Mucosa of stomach (tissue), 1 donor: ENCODE results near the gene EIF5.
"Not testable (repeated sequence)": the region's sequence is repeated elsewhere in the genome, so short reads cannot be mapped to it uniquely, and the experiment has no call there.

ENCODE experiments used
- H3K27me3 ChIP-seq: one replicate; pipeline ENCODE4 v1.7.0; 2013; ENCODE audit warnings: mild to moderate bottlenecking, low read length; ENCODE audit not compliant: control insufficient read depth, insufficient read depth
- H3K36me3 ChIP-seq: one replicate; pipeline ENCODE4 v1.7.0; 2013; ENCODE audit warnings: low read length; ENCODE audit not compliant: control insufficient read depth, insufficient read depth
- H3K4me1 ChIP-seq: one replicate; pipeline ENCODE4 v1.7.0; 2013; ENCODE audit warnings: mild to moderate bottlenecking, low read length; ENCODE audit not compliant: control insufficient read depth, insufficient read depth
- H3K4me3 ChIP-seq: one replicate; pipeline ENCODE4 v1.7.0; 2013; ENCODE audit warnings: low read length
- H3K9ac ChIP-seq: one replicate; pipeline ENCODE4 v1.7.0; 2013; ENCODE audit warnings: mild to moderate bottlenecking, low read length, moderate library complexity
- H3K9me3 ChIP-seq: one replicate; pipeline ENCODE4 v1.7.0; 2013; ENCODE audit warnings: mild to moderate bottlenecking, low read length, moderate library complexity; ENCODE audit not compliant: control insufficient read depth
- donor health status: Pancreatic carcinoma.

EIF5 gene

DNA sequence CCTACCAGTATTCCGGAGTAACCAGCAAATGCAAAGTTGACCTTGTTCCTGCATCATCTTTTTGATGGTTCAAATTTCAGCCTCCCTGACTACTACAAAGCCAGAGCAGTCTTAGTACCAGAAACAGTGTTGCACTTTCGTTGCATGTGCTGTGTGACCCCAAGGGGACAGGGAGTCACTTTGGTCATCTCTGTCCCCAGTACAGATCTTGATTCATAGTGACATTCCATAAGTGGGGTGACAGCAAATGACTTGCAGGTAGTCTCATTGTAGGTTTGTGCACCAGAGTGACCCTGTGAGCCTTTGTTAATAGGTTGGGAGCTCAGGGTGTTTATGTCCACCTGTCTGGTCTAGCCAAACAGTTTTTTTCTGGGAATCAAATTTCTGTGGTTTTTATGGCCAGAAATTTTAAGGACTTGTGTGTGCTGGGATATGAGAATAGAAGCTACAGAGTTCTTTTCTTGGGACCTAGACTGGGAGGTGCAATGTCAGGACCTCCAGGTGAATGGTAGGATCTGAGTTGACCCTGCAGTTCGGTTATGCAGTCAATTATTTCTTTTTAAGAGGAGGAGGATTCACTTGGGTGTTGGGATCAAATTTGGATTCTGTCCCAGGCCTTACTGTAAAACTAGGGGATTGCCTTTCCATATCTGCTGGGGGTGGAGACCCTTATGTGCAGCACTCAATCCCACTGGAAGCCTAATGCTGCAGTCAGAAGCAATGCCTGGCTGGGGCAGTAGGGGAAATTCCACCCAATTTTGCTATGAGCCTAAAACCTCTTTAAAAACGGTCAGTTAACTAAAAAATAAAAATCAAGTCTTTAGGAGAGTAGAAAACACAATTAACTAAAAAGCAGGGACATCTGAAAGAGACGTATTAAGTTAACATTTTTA lies 10.1 kb downstream of the EIF5 start:
- H3K9me3 ChIP-seq = no peaks in the 10 kb centered on the region
- no peak overlapping the region for H3K4me3 ChIP-seq
- no peaks in the 10 kb centered on the region for H3K27me3 ChIP-seq
- H3K4me1 ChIP-seq = no peaks in the 10 kb centered on the region
- no peak overlapping the region for H3K9ac ChIP-seq
- H3K36me3 ChIP-seq = peaks cover 32% of the 10 kb centered on the region

- Histone ChIP-seq H3K36me3 (peaks cover 15% of the 10 kb centered on the region), H3K9ac (no peak overlapping the region), H3K9me3 (no peaks in the 10 kb centered on the region), H3K4me3 (no peak overlapping the region), H3K27me3 (no peaks in the 10 kb centered on the region), H3K4me1 (no peaks in the 10 kb centered on the region)
Measured at GRCh38 chr14:103346286-103346685, 12.2 kb downstream of the EIF5 start.

- Histone ChIP-seq H3K4me3 (no peak overlapping the region), H3K4me1 (no peaks in the 10 kb centered on the region), H3K9ac (no peak overlapping the region), H3K27me3 (no peaks in the 10 kb centered on the region), H3K9me3 (no peaks in the 10 kb centered on the region), H3K36me3 (peaks cover 12% of the 10 kb centered on the region)
Measured at GRCh38 chr14:103347091-103347815, 13.2 kb downstream of the EIF5 start.

GRCh38 chr14:103348154-103348553 lies 14.1 kb downstream of the EIF5 start:
- Histone ChIP-seq H3K4me3 (no peak overlapping the region), H3K27me3 (no peaks in the 10 kb centered on the region), H3K36me3 (peaks cover 8% of the 10 kb centered on the region), H3K9me3 (no peaks in the 10 kb centered on the region), H3K9ac (no peak overlapping the region), H3K4me1 (no peaks in the 10 kb centered on the region)

GRCh38 chr14:103349982-103350381 lies 15.9 kb downstream of the EIF5 start:
- Histone ChIP-seq H3K9me3 (no peaks in the 10 kb centered on the region), H3K4me1 (no peaks in the 10 kb centered on the region), H3K9ac (no peak overlapping the region), H3K36me3 (no peaks in the 10 kb centered on the region), H3K27me3 (no peaks in the 10 kb centered on the region), H3K4me3 (no peak overlapping the region)

DNA sequence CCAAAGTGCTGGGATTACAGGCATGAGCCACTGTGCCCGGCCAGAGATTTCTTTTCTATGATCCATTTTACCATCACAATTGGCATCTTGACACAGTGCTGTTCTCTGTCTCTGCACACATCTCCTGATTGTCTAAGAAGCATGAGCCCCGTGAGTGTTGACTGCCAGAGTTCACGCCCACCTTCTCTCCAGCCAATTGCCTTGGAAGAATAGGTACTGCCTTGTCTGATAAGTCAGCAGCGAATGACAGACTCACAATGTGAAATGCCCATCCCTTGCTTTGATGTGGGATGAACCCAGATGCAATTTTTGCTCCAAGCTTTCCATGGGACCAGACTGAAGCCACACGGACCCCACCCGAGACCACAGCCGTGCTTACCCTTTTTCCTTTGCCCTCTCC lies 19.3 kb downstream of the EIF5 start:
- H3K4me1 ChIP-seq = peaks cover 6% of the 10 kb centered on the region
- H3K4me3 ChIP-seq = no peak overlapping the region
- H3K9ac ChIP-seq = no peak overlapping the region
- H3K27me3 ChIP-seq = no peaks in the 10 kb centered on the region
- no peaks in the 10 kb centered on the region for H3K36me3 ChIP-seq
- H3K9me3 ChIP-seq = no peaks in the 10 kb centered on the region

DNA sequence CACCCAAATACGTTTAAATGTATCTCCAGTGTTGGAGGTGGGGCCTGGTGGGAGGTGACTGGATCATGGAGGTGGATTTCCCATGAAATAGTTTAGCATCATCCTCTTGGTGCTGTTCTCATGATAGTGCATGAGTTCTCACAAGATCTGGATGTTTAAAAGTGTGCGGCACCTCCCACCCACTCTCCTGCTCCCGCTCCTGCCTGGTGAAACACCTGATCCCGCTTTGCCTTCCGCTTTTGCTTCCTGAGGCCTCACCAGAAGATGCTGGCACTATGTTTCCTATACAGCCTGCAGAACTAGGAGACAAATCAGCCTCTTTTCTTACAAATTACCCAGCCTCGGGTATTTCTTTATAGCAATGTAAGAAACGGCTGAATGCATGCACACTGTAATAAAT lies 20.1 kb downstream of the EIF5 start:
- no peaks in the 10 kb centered on the region for H3K36me3 ChIP-seq
- no peaks in the 10 kb centered on the region for H3K9me3 ChIP-seq
- peaks cover 6% of the 10 kb centered on the region for H3K4me1 ChIP-seq
- no peaks in the 10 kb centered on the region for H3K27me3 ChIP-seq
- H3K9ac ChIP-seq = no peak overlapping the region
- H3K4me3 ChIP-seq = no peak overlapping the region

GRCh38 chr14:103356024-103356682 lies 22.1 kb downstream of the EIF5 start:
- no peaks in the 10 kb centered on the region for H3K9me3 ChIP-seq
- no peaks in the 10 kb centered on the region for H3K36me3 ChIP-seq
- H3K4me1 ChIP-seq = peaks cover 6% of the 10 kb centered on the region
- no peak overlapping the region for H3K9ac ChIP-seq
- H3K27me3 ChIP-seq = no peaks in the 10 kb centered on the region
- no peak overlapping the region for H3K4me3 ChIP-seq

DNA sequence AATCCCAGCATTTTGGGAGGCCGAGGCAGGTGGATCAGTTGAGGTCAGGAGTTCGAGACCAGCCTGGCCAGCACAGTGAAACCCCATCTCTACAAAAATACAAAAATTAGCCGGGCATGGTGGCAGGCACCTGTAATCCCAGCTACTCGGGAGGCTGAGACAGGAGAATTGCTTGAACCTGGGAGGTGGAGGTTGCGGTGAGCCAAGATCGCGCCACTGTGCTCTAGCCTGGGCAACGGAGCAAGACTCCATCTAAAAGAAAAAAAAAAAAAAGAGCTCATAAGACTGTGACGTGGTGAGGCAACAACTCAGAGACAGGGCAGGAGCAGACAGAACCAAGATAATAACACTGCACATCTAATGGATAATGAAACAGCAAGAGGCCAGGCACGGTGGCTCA lies 23.5 kb downstream of the EIF5 start:
- H3K36me3 ChIP-seq, H3K4me3 ChIP-seq, H3K9me3 ChIP-seq, H3K9ac ChIP-seq, H3K4me1 ChIP-seq, H3K27me3 ChIP-seq: not testable (repeated sequence)

- Histone ChIP-seq H3K36me3 (no peaks in the 10 kb centered on the region), H3K4me1 (peaks cover 5% of the 10 kb centered on the region), H3K9me3 (peaks cover 6% of the 10 kb centered on the region), H3K27me3 (no peaks in the 10 kb centered on the region), H3K9ac (no peak overlapping the region), H3K4me3 (no peak overlapping the region)
Measured at GRCh38 chr14:103360548-103360947, 26.5 kb downstream of the EIF5 start.

GRCh38 chr14:103361867-103362266 lies 27.8 kb downstream of the EIF5 start:
- peaks cover 6% of the 10 kb centered on the region for H3K9me3 ChIP-seq
- no peaks in the 10 kb centered on the region for H3K36me3 ChIP-seq
- no peak overlapping the region for H3K9ac ChIP-seq
- no peaks in the 10 kb centered on the region for H3K27me3 ChIP-seq
- H3K4me3 ChIP-seq = no peak overlapping the region
- no peaks in the 10 kb centered on the region for H3K4me1 ChIP-seq

DNA sequence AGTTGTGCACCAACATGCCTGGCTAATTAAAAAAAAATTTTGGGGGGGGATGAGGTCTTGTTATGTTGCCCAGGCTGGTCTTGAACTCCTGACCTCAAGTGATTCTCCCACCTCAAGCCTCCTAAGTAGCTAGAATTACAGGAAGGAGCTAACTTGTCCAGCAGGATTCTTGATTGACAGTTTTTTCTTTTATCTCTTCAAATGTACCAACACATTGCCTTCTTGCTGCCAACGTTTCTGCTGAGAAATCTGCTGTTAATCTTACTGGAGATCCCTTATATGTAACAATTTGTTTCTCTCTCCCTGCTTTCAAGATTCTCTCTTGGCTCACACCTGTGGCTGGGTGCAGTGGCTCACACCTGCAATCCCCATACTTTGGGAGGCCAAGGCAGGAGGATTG lies 28.7 kb downstream of the EIF5 start:
- H3K4me1 ChIP-seq = no peaks in the 10 kb centered on the region
- H3K9me3 ChIP-seq = peaks cover 6% of the 10 kb centered on the region
- no peak overlapping the region for H3K9ac ChIP-seq
- H3K36me3 ChIP-seq = no peaks in the 10 kb centered on the region
- H3K4me3 ChIP-seq = no peak overlapping the region
- no peaks in the 10 kb centered on the region for H3K27me3 ChIP-seq
